ENCODE results near the gene HOXB1.
"Not testable (repeated sequence)": the region's sequence is repeated elsewhere in the genome, so short reads cannot be mapped to it uniquely, and the experiment has no call there.

Gene HOXB1

DNA sequence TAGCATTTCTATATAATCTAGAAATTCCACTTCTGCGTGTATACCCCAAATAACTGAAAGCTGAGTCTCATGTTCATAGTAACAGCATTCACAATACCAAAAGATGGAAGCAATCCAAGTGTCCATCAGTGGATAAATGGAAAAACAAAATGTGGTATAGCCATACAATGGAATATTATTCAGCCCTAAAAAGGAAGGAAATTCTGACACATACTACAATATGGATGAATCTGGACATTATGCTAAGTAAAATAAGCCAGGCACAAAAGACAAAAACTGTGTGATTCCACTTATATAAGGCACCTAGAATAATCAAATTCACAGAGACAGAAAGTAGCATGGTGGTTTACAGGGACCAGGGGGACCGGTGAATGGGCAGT is 20.4 kb downstream of the HOXB1 start:
- POLR2A ChIA-PET: no interaction called here
- no peak for DNase-seq (ENCODE audit: extremely low spot score)
- TF ChIP-seq, protein P1, sequence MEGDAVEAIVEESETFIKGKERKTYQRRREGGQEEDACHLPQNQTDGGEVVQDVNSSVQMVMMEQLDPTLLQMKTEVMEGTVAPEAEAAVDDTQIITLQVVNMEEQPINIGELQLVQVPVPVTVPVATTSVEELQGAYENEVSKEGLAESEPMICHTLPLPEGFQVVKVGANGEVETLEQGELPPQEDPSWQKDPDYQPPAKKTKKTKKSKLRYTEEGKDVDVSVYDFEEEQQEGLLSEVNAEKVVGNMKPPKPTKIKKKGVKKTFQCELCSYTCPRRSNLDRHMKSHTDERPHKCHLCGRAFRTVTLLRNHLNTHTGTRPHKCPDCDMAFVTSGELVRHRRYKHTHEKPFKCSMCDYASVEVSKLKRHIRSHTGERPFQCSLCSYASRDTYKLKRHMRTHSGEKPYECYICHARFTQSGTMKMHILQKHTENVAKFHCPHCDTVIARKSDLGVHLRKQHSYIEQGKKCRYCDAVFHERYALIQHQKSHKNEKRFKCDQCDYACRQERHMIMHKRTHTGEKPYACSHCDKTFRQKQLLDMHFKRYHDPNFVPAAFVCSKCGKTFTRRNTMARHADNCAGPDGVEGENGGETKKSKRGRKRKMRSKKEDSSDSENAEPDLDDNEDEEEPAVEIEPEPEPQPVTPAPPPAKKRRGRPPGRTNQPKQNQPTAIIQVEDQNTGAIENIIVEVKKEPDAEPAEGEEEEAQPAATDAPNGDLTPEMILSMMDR (IDR thresholded peaks at IDR 0.05; ENCODE audit: control extremely low read depth, extremely low read depth, low read depth, missing control alignments): no peak
- CTCF ChIA-PET: interaction anchor here (0.8 to 1.7 kb wide), 4 partner anchors 13 to 83 kb away, joined by 3 to 9 read pairs (median 3); partner anchors contain the start of gene HOXB5

DNA sequence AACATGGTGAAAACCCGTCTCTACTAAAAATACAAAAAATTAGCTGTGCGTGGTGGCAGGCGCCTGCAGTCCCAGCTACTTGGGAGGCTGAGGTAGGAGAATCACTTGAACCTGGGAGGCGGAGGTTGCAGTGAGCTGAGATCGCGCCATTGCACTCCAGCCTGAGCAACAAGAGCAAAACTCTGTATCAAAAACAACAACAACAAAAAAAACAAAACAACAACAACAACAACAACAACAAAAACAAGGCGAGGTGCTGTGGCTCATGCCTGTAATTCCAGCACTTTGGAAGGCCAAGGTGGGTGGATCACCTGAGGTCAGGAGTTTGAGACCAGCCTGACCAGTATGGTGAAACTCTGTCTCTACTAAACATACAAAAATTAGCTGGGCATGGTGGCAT is 21.1 kb downstream of the HOXB1 start:
- POLR2A ChIA-PET; DNase-seq (ENCODE audit: extremely low spot score): not testable (repeated sequence)
- CTCF ChIA-PET: interaction anchor here (0.8 to 1.7 kb wide), 4 partner anchors 17 to 247 kb away, joined by 3 read pairs; partner anchors contain the start of gene HOXB5

DNA sequence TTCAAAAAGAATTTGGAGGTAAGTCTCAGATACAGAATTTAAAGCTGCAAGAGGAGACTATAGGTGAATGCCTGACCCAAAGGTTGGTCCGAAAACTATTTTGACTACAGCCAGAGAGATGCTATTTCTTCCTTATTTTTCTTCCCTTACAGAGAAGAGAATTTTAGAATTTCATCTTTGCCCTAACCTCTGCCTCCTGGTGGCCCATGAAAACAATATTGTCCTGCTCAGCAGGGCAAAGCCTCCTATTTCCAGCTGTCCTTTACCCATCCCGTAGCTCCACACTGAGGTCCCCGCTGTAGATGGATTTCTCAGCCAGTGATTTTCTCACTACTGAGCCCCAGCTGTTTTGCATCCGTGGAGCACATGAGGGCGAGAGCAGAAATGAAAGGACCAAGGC is 24.6 kb downstream of the HOXB1 start:
- no peak for DNase-seq (ENCODE audit: extremely low spot score)
- POLR2A ChIA-PET: interaction anchor here (0.6 kb wide), 1 partner anchor 395 kb away, joined by 3 read pairs; no protein-coding TSS in a partner anchor
- TF ChIP-seq, protein P1 (IDR thresholded peaks at IDR 0.05; ENCODE audit: control extremely low read depth, extremely low read depth, low read depth, missing control alignments): no peak
- CTCF ChIA-PET: interaction anchor here (1.2 to 2.9 kb wide), 3 partner anchors 14 to 52 kb away, joined by 3 to 16 read pairs (median 4); no protein-coding TSS in a partner anchor

DNA sequence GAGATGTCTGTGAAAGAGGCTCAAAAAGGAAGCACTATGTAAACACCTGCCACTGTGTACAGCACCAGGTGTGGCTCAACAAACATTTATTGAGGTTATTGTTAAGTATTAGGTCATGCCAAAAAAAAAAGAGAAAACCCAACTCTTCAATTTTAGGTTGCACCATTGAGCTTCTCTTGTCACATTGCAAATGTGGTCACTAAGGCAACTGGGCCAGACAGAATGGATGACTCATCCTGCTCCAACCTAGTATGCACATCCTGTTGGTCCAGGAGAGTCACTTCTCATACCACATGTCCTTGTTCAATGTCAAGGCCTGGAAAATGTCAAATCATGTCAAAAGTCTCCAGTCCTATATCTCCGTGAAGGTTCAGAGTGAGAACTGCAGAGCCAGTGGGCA is 25.0 kb downstream of the HOXB1 start:
- ChIA-PET POLR2A (interaction anchor here (0.6 kb wide), 1 partner anchor 395 kb away, joined by 3 read pairs; no protein-coding TSS in a partner anchor), CTCF (interaction anchor here (1.2 to 2.9 kb wide), 4 partner anchors 13 to 52 kb away, joined by 3 to 16 read pairs (median 4); no protein-coding TSS in a partner anchor)
- TF ChIP-seq, protein P1 (IDR thresholded peaks at IDR 0.05; ENCODE audit: control extremely low read depth, extremely low read depth, low read depth, missing control alignments): no peak
- DNase-seq (ENCODE audit: extremely low spot score): peak; percentile 66

DNA sequence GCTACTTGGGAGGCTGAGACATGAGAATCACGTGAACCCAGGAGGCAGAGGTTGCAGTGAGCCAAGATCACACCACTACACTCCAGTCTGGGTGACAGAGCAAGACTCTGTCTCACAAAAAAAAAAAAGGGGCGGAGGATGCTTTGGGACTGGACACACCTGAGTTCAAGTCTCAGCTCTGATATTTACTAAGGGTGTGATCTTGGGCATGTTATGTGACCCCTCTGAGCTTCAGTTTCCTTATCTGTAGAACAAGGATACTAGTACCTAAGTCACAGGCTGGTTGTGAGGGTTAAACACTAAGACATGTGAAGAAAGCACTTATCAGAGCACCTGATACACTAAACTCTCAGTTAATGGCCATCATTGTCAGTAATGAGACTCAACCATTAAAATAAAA is 25.9 kb downstream of the HOXB1 start:
- TF ChIP-seq, protein P1 (IDR thresholded peaks at IDR 0.05; ENCODE audit: control extremely low read depth, extremely low read depth, low read depth, missing control alignments): no peak
- CTCF ChIA-PET: interaction anchor here (1.3 to 2.9 kb wide), 4 partner anchors 12 to 35 kb away, joined by 3 to 24 read pairs (median 10); no protein-coding TSS in a partner anchor
- no peak for DNase-seq (ENCODE audit: extremely low spot score)
- POLR2A ChIA-PET: no interaction called here

DNA sequence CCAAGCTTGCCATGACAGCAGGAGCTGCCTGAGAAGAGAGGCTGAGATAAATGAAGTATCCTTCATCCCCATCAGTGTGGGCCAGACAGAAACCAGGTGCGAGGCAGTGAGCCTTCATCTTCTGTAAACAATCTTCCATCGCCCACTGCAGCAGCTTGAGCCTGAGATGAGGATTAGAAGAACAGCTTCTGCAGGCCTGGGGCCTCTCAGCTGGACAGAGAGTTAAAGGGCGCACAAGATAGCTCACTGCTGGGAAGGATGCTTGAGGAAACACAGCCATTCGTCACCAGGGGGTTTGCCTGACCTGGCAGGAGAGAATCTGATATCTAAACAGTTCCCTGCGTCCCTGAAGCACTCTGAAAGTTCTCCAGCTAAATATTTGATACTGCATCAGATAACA is 27.1 kb downstream of the HOXB1 start:
- TF ChIP-seq, protein P1 (IDR thresholded peaks at IDR 0.05; ENCODE audit: control extremely low read depth, extremely low read depth, low read depth, missing control alignments): no peak
- ChIA-PET CTCF (interaction anchor here (0.9 to 2.8 kb wide), 8 partner anchors 11 to 241 kb away, joined by 3 to 24 read pairs (median 3); partner anchors contain the start of gene HOXB8), POLR2A (no interaction called here)
- DNase-seq (ENCODE audit: extremely low spot score): no peak

DNA sequence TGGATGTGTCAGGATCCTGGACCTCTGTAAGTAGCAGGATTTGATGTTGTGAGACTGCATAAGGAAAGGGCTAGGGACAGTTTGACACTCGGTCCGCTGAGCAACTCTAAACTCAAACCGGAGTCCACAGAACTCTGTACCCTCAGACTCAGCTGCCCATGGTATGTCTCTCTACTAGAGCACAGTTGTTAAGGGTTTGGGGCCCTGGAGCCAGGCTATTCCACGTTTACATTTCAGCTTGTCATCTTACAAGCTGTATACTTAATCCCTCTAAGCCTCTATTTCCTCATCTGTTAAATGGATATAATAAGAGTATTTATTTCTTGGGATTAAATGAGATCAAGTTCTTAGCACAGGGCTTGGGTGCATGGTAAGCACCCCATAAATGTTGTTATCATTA is 27.9 kb downstream of the HOXB1 start:
- ChIA-PET CTCF (interaction anchor here (1.0 to 2.8 kb wide), 5 partner anchors 11 to 240 kb away, joined by 3 to 24 read pairs (median 4); no protein-coding TSS in a partner anchor), POLR2A (no interaction called here)
- no peak for DNase-seq (ENCODE audit: extremely low spot score)
- TF ChIP-seq, protein P1 (IDR thresholded peaks at IDR 0.05; ENCODE audit: control extremely low read depth, extremely low read depth, low read depth, missing control alignments): no peak
